HCT116 (cell line): ENCODE measurements around the gene PIBF1.

ENCODE experiments used
- CTCF ChIP-seq, 3 experiments: fragments of 200-600 bp in 1 of 3; sonication (generic) in 1 of 3; IDR thresholded peaks in 2 of 3; conservative IDR thresholded peaks in 1 of 3; 2 replicates each; pipeline ENCODE4 v1.5.1; 2012 to 2017; ENCODE audit warnings: low read depth in 2 of 3, low read length in 2 of 3, antibody characterized with exemption in 1 of 3, borderline replicate concordance in 1 of 3, control low read depth in 1 of 3, mild to moderate bottlenecking in 1 of 3, mixed read lengths in 1 of 3, mixed run types in 1 of 3, moderate library complexity in 1 of 3; ENCODE audit not compliant: insufficient read depth in 1 of 3
- EZH2 ChIP-seq: fragments of 200-600 bp; sonication (generic); IDR thresholded peaks from 2 replicates; pipeline ENCODE4 v1.6.1; 2017; ENCODE audit warnings: antibody characterized with exemption, mixed run types
- EZH2phosphoT487 ChIP-seq: fragments of 200-600 bp; IDR thresholded peaks from 2 replicates; pipeline ENCODE4 v1.6.1; 2018; ENCODE audit warnings: antibody characterized with exemption, borderline replicate concordance
- FOSL1 ChIP-seq: IDR thresholded peaks from 2 replicates; pipeline ENCODE4 v1.6.1; 2012; ENCODE audit warnings: low read depth
- JUND ChIP-seq: IDR thresholded peaks from 2 replicates; pipeline ENCODE4 v1.6.1; 2012
- MAX ChIP-seq: IDR thresholded peaks from 2 replicates; pipeline ENCODE4 v1.6.1; 2012
- POLR2A ChIP-seq: IDR thresholded peaks from 2 replicates; pipeline ENCODE4 v1.7.0; 2011; ENCODE audit warnings: borderline replicate concordance; ENCODE audit not compliant: insufficient read depth, insufficient read length; ENCODE audit errors: extremely low read depth
- POLR2AphosphoS5 ChIP-seq: IDR thresholded peaks from 2 replicates; pipeline ENCODE4 v1.6.1; 2011; ENCODE audit warnings: mild to moderate bottlenecking, low read depth, low read length, moderate library complexity
- REST ChIP-seq: IDR thresholded peaks from 2 replicates; pipeline ENCODE4 v1.6.1; 2012; ENCODE audit warnings: low read depth
- SP1 ChIP-seq: IDR thresholded peaks from 2 replicates; pipeline ENCODE4 v1.6.1; 2012; ENCODE audit warnings: low read depth
- ZBTB33 ChIP-seq: IDR thresholded peaks from 2 replicates; pipeline ENCODE4 v1.6.1; 2011; ENCODE audit warnings: mild to moderate bottlenecking, low read length, moderate library complexity; ENCODE audit not compliant: insufficient replicate concordance; ENCODE audit errors: extremely low read depth
- ZNF274 ChIP-seq: fragments of 200-500 bp; sonication (Bioruptor generic); IDR thresholded peaks from 2 replicates; pipeline ENCODE4 v1.6.1; 2014; ENCODE audit warnings: mild to moderate bottlenecking, low read depth, low read length, inconsistent platforms

- TF ChIP-seq CTCF (IDR thresholded peaks at IDR 0.05 in 2 of 3, conservative IDR thresholded peaks at IDR 0.05 in 1 of 3; ENCODE audit: borderline replicate concordance in 1 of 3, insufficient read depth in 1 of 3, low read depth in 2 of 3, low read length in 2 of 3) (no peak), EZH2phosphoT487 (no peak), EZH2 (no peak), ZNF274 (no peak), POLR2AphosphoS5 (no peak), ZBTB33 (no peak), REST (no peak), JUND (no peak), SP1 (no peak), POLR2A (no peak), FOSL1 (no peak), MAX (no peak)
Measured at GRCh38 chr13:72998012-72998411, 216.1 kb downstream of the PIBF1 start.
